HCT116 (cell line): ENCODE data around the gene DNM1. TPM values are rescaled to one million over a fixed set of nuclear protein-coding genes. Genes with fewer than 3 reads are reported as not detected.

Experiments used
- ATAC-seq: fragments of 200-7000 bp; cut with Tn5 transposase; 2 replicates; pipeline ENCODE4 v1.9.1; 2020; ENCODE audit warnings: mild to moderate bottlenecking, moderate library complexity
- BruUV-seq: library from RNA; stranded (reverse); fragments of 400-500 nt; replicated peaks from 2 replicates; lab custom pipeline; 2021; lab: Mats Ljungman, UMichigan
- CTCF ChIA-PET: fragments of 300-600 bp; sonication (Branson Sonifier 250); formaldehyde crosslinking; loops from one replicate; lab custom pipeline; 2021; ENCODE audit warnings: antibody characterized with exemption; lab: Charles Lee
- POLR2A ChIA-PET: fragments of 300-600, 350-600 bp; sonication (Branson Sonifier 250); formaldehyde crosslinking; loops from one replicate; lab custom pipeline; 2021; ENCODE audit warnings: antibody characterized with exemption; lab: Charles Lee
- RAD21 ChIA-PET, 2 experiments: fragments of 300-600 bp; sonication (Branson Sonifier 250); formaldehyde crosslinking; loops; one replicate each; lab custom pipeline; 2023; ENCODE audit warnings: low total read pairs in 2 of 2; ENCODE audit not compliant: uncharacterized antibody in 2 of 2, unreplicated experiment in 2 of 2, low non-redundant PET in 1 of 2; lab: Charles Lee
- DNase-seq: peaks from one replicate; pipeline ENCODE4 v3.0.0-alpha.2; 2010; ENCODE audit warnings: low read depth, low spot score
- H2AFZ ChIP-seq: fragments of 200-600 bp; shearing (Covaris generic), sonication (generic); 2 replicates; pipeline ENCODE4 v1.6.1; 2017; ENCODE audit warnings: low read depth, mixed run types, mixed read lengths, antibody characterized with exemption, low read length; ENCODE audit not compliant: poor library complexity, severe bottlenecking
- H3K27ac ChIP-seq: 2 replicates; pipeline ENCODE4 v1.5.1; 2012; ENCODE audit warnings: low read depth, low read length
- H3K27me3 ChIP-seq: fragments of 200-600 bp; sonication (generic); 2 replicates; pipeline ENCODE4 v1.6.1; 2016; ENCODE audit warnings: mixed run types, low read length, mixed read lengths; ENCODE audit not compliant: insufficient read depth
- H3K36me3 ChIP-seq, 2 experiments: fragments of 200-500 bp in 1 of 2; fragments of 200-600 bp in 1 of 2; sonication (Bioruptor generic) in 1 of 2; sonication (generic) in 1 of 2; 2 replicates each; pipeline versions ENCODE4 v1.5.1 to v1.6.1; 2014 to 2016; ENCODE audit warnings: low read length in 2 of 2, inconsistent platforms in 1 of 2, mixed read lengths in 1 of 2, mixed run types in 1 of 2; ENCODE audit not compliant: insufficient read depth in 2 of 2, control insufficient read depth in 1 of 2
- H3K4me1 ChIP-seq, 2 experiments: fragments of 200-600 bp in 1 of 2; sonication (generic) in 1 of 2; 2 replicates each; pipeline versions ENCODE4 v1.5.1 to v1.6.1; 2012 to 2017; ENCODE audit warnings: low read length in 2 of 2, inconsistent platforms in 1 of 2, mild to moderate bottlenecking in 1 of 2, mixed read lengths in 1 of 2, mixed run types in 1 of 2, moderate library complexity in 1 of 2; ENCODE audit not compliant: insufficient read depth in 2 of 2, control insufficient read depth in 1 of 2
- H3K4me2 ChIP-seq: fragments of 200-600 bp; sonication (generic); 2 replicates; pipeline ENCODE4 v1.6.1; 2017; ENCODE audit warnings: mixed run types, low read length, mixed read lengths
- H3K4me3 ChIP-seq, 2 experiments: fragments of 200-600 bp in 1 of 2; sonication (generic) in 1 of 2; replicated peaks in 1 of 2; 2 replicates each; pipeline ENCODE4 v1.5.1; 2011 to 2016; ENCODE audit warnings: low read length in 2 of 2, control low read depth in 1 of 2, low read depth in 1 of 2, mild to moderate bottlenecking in 1 of 2, mixed read lengths in 1 of 2, mixed run types in 1 of 2
- H3K79me2 ChIP-seq: fragments of 200-600 bp; sonication (generic); 2 replicates; pipeline ENCODE4 v1.6.1; 2017; ENCODE audit warnings: mild to moderate bottlenecking, mixed run types, low read length, moderate library complexity, mixed read lengths; ENCODE audit not compliant: insufficient read depth
- H3K9ac ChIP-seq: fragments of 200-600 bp; sonication (generic); 2 replicates; pipeline ENCODE4 v1.6.1; 2016; ENCODE audit warnings: low read length, mixed read lengths
- H3K9me2 ChIP-seq: fragments of 200-600 bp; sonication (generic), shearing (Covaris generic); 2 replicates; pipeline ENCODE4 v1.6.1; 2017; ENCODE audit warnings: mixed run types, mild to moderate bottlenecking, moderate library complexity; ENCODE audit not compliant: insufficient read depth
- H3K9me3 ChIP-seq, 2 experiments: fragments of 200-500 bp in 1 of 2; fragments of 200-600 bp in 1 of 2; sonication (Bioruptor generic) in 1 of 2; sonication (generic) in 1 of 2; 2 replicates each; pipeline ENCODE4 v1.6.1; 2014 to 2017; ENCODE audit warnings: low read length in 2 of 2, mixed read lengths in 2 of 2, inconsistent platforms in 1 of 2, low read depth in 1 of 2, mild to moderate bottlenecking in 1 of 2, mixed run types in 1 of 2, moderate library complexity in 1 of 2; ENCODE audit not compliant: control insufficient read depth in 1 of 2, insufficient read depth in 1 of 2
- H4K20me1 ChIP-seq: fragments of 200-600 bp; sonication (generic), shearing (Covaris generic); 2 replicates; pipeline ENCODE4 v1.6.1; 2017; ENCODE audit warnings: mixed run types, mild to moderate bottlenecking, moderate library complexity; ENCODE audit not compliant: insufficient read depth
- ATF3 ChIP-seq: IDR thresholded peaks from 2 replicates; pipeline ENCODE4 v1.6.1; 2012
- CBX3 ChIP-seq: IDR thresholded peaks from 2 replicates; pipeline ENCODE4 v1.6.1; 2012; ENCODE audit warnings: low read depth
- CTCF ChIP-seq, 3 experiments: fragments of 200-600 bp in 1 of 3; sonication (generic) in 1 of 3; IDR thresholded peaks in 2 of 3; conservative IDR thresholded peaks in 1 of 3; 2 replicates each; pipeline ENCODE4 v1.5.1; 2012 to 2017; ENCODE audit warnings: low read depth in 2 of 3, low read length in 2 of 3, antibody characterized with exemption in 1 of 3, borderline replicate concordance in 1 of 3, control low read depth in 1 of 3, mild to moderate bottlenecking in 1 of 3, mixed read lengths in 1 of 3, mixed run types in 1 of 3, moderate library complexity in 1 of 3; ENCODE audit not compliant: insufficient read depth in 1 of 3
- EGR1 ChIP-seq: IDR thresholded peaks from 2 replicates; pipeline ENCODE4 v1.6.1; 2012; ENCODE audit warnings: low read depth
- ELF1 ChIP-seq: IDR thresholded peaks from 2 replicates; pipeline ENCODE4 v1.6.1; 2012; ENCODE audit warnings: low read depth, borderline replicate concordance
- EZH2 ChIP-seq: fragments of 200-600 bp; sonication (generic); IDR thresholded peaks from 2 replicates; pipeline ENCODE4 v1.6.1; 2017; ENCODE audit warnings: antibody characterized with exemption, mixed run types
- EZH2phosphoT487 ChIP-seq: fragments of 200-600 bp; IDR thresholded peaks from 2 replicates; pipeline ENCODE4 v1.6.1; 2018; ENCODE audit warnings: antibody characterized with exemption, borderline replicate concordance
- JUND ChIP-seq: IDR thresholded peaks from 2 replicates; pipeline ENCODE4 v1.6.1; 2012
- MAX ChIP-seq: IDR thresholded peaks from 2 replicates; pipeline ENCODE4 v1.6.1; 2012
- POLR2A ChIP-seq: IDR thresholded peaks from 2 replicates; pipeline ENCODE4 v1.7.0; 2011; ENCODE audit warnings: borderline replicate concordance; ENCODE audit not compliant: insufficient read depth, insufficient read length; ENCODE audit errors: extremely low read depth
- POLR2AphosphoS5 ChIP-seq: IDR thresholded peaks from 2 replicates; pipeline ENCODE4 v1.6.1; 2011; ENCODE audit warnings: mild to moderate bottlenecking, low read depth, low read length, moderate library complexity
- RAD21 ChIP-seq: IDR thresholded peaks from 2 replicates; pipeline ENCODE4 v1.6.1; 2012; ENCODE audit warnings: low read depth, mild to moderate bottlenecking
- REST ChIP-seq: IDR thresholded peaks from 2 replicates; pipeline ENCODE4 v1.6.1; 2012; ENCODE audit warnings: low read depth
- SIN3A ChIP-seq: IDR thresholded peaks from 2 replicates; pipeline ENCODE4 v1.6.1; 2012; ENCODE audit warnings: low read depth
- SP1 ChIP-seq: IDR thresholded peaks from 2 replicates; pipeline ENCODE4 v1.6.1; 2012; ENCODE audit warnings: low read depth
- SRF ChIP-seq: IDR thresholded peaks from 2 replicates; pipeline ENCODE4 v1.6.1; 2012; ENCODE audit warnings: low read depth
- TCF7L2 ChIP-seq: IDR thresholded peaks from 2 replicates; pipeline ENCODE4 v1.7.0; 2011; ENCODE audit warnings: borderline replicate concordance, inconsistent platforms; ENCODE audit not compliant: insufficient read depth, insufficient read length; ENCODE audit errors: extremely low read depth
- ZFX ChIP-seq: fragments of 450-650 bp; IDR thresholded peaks from 2 replicates; pipeline ENCODE4 v1.6.1; 2017
- ZNF274 ChIP-seq: fragments of 200-500 bp; sonication (Bioruptor generic); IDR thresholded peaks from 2 replicates; pipeline ENCODE4 v1.6.1; 2014; ENCODE audit warnings: mild to moderate bottlenecking, low read depth, low read length, inconsistent platforms
- intact Hi-C: fragments of 100-400 bp; cut with micrococcal nuclease; formaldehyde crosslinking; loops from 2 replicates; pipeline ENCODE4 v1.10.0; 2022
- total RNA-seq: library from RNA; stranded (reverse); gene quantifications from one replicate; pipeline ENCODE4 v1.2.1, GENCODE V29; 2021; ENCODE audit not compliant: unreplicated experiment

DNM1 gene
- total RNA-seq, 1 experiment from 2014 or later = 12.0 TPM

- ATAC-seq (peak; percentile 5; the same call in 1 of the 2 replicates), DNase-seq (no peak)
- H3K4me3 ChIP-seq = no peak overlapping the region
- no peak overlapping the region for H3K4me2 ChIP-seq
- ChIA-PET POLR2A (no interaction called here), RAD21 (interaction anchor here in 1 of 2 experiments (0.9 kb wide), 1 partner anchor 17 kb away, joined by 3 read pairs; no protein-coding TSS in a partner anchor), CTCF (interaction anchor here (0.6 to 1.2 kb wide), 4 partner anchors 10 to 270 kb away, joined by 3 to 5 read pairs (median 3); no protein-coding TSS in a partner anchor)
- no peaks in the 10 kb centered on the region for H3K4me1 ChIP-seq
- H3K27me3 ChIP-seq = no peaks in the 10 kb centered on the region
- no peaks in the 10 kb centered on the region for H3K9me2 ChIP-seq
- no peaks in the 10 kb centered on the region; a peak in 1 of 4 replicates for H3K9me3 ChIP-seq
- no peak overlapping the region for H2AFZ ChIP-seq
- no TSS peak for BruUV-seq
- H3K9ac ChIP-seq = no peak overlapping the region
- no peaks in the 10 kb centered on the region; the same call in 1 of the 2 replicates for H3K79me2 ChIP-seq
- no peak overlapping the region for H3K27ac ChIP-seq
- intact Hi-C loops = no loop called here
- peaks cover 19 to 42% of the 10 kb centered on the region in 2 experiments for H3K36me3 ChIP-seq
- TF ChIP-seq JUND (no peak), RAD21 (no peak), EZH2 (no peak), MAX (no peak), POLR2AphosphoS5 (no peak), CBX3 (no peak), ZNF274 (no peak), POLR2A (no peak), ELF1 (no peak), SIN3A (no peak), TCF7L2 (no peak), EGR1 (no peak), SP1 (no peak), SRF (no peak), ZFX (no peak), EZH2phosphoT487 (no peak), ATF3 (no peak), CTCF (IDR thresholded peaks at IDR 0.05 in 2 of 3, conservative IDR thresholded peaks at IDR 0.05 in 1 of 3; ENCODE audit: borderline replicate concordance in 1 of 3, insufficient read depth in 1 of 3, low read depth in 2 of 3, low read length in 2 of 3) (no peak), REST (no peak)
- H4K20me1 ChIP-seq = no peaks in the 10 kb centered on the region
Measured at GRCh38 chr9:128182893-128183588, 20.1 kb upstream of the DNM1 start.
